Osteoblast (primary cell): ENCODE measurements around the gene ADAP1. TPM values are rescaled to one million over a fixed set of nuclear protein-coding genes. Genes with fewer than 3 reads are reported as not detected.

Source experiments
- DNase-seq: peaks from one replicate; pipeline ENCODE4 v3.0.0; 2011; ENCODE audit warnings: low spot score, mixed read lengths; ENCODE audit not compliant: insufficient read length; ENCODE audit errors: missing footprints
- H2AFZ ChIP-seq: 2 replicates; pipeline ENCODE4 v1.6.0; 2011; ENCODE audit warnings: mild to moderate bottlenecking, low read length
- H3K27ac ChIP-seq: 2 replicates; pipeline ENCODE4 v1.5.1; 2011; ENCODE audit warnings: mild to moderate bottlenecking, low read depth, low read length, moderate library complexity
- H3K27me3 ChIP-seq: 2 replicates; pipeline ENCODE4 v1.6.0; 2012; ENCODE audit warnings: mild to moderate bottlenecking, control low read depth, inconsistent platforms, low read length, moderate library complexity; ENCODE audit not compliant: insufficient read depth
- H3K36me3 ChIP-seq: 2 replicates; pipeline ENCODE4 v1.5.1; 2011; ENCODE audit warnings: mild to moderate bottlenecking, low read length, control low read depth, moderate library complexity; ENCODE audit not compliant: insufficient read depth
- H3K4me1 ChIP-seq: 2 replicates; pipeline ENCODE4 v1.5.1; 2011; ENCODE audit warnings: mild to moderate bottlenecking, low read length, control low read depth, moderate library complexity; ENCODE audit not compliant: insufficient read depth
- H3K4me2 ChIP-seq: 2 replicates; pipeline ENCODE4 v1.6.0; 2011; ENCODE audit warnings: mild to moderate bottlenecking, low read length; ENCODE audit not compliant: insufficient read depth
- H3K4me3 ChIP-seq: fragments of 200-600 bp; sonication (generic); 3 replicates; pipeline ENCODE4 v1.5.1; 2012; ENCODE audit warnings: mild to moderate bottlenecking, low read length, inconsistent platforms; ENCODE audit not compliant: insufficient read depth
- H3K79me2 ChIP-seq: 2 replicates; pipeline ENCODE4 v1.6.0; 2012; ENCODE audit warnings: mild to moderate bottlenecking, low read length, control low read depth, inconsistent platforms; ENCODE audit not compliant: insufficient read depth
- H3K9me3 ChIP-seq: 2 replicates; pipeline ENCODE4 v1.5.1; 2011; ENCODE audit warnings: low read depth, low read length, control low read depth
- H4K20me1 ChIP-seq: 2 replicates; pipeline ENCODE4 v1.6.0; 2012; ENCODE audit warnings: mild to moderate bottlenecking, low read length, control low read depth; ENCODE audit not compliant: insufficient read depth
- total RNA-seq: library from RNA; depleted of rRNA; stranded (reverse); fragments of >200 nt; gene quantifications from 2 replicates; pipeline ENCODE4 v1.2.3, GENCODE V29; 2012
- TF ChIP-seq, protein P1 (sequence below): IDR thresholded peaks from 2 replicates; pipeline ENCODE4 v1.5.1; 2011; ENCODE audit warnings: mild to moderate bottlenecking, low read depth, low read length, moderate library complexity; ENCODE audit errors: extremely low read depth

ADAP1 gene
- total RNA-seq, 1 donor: 2.2 TPM

DNA sequence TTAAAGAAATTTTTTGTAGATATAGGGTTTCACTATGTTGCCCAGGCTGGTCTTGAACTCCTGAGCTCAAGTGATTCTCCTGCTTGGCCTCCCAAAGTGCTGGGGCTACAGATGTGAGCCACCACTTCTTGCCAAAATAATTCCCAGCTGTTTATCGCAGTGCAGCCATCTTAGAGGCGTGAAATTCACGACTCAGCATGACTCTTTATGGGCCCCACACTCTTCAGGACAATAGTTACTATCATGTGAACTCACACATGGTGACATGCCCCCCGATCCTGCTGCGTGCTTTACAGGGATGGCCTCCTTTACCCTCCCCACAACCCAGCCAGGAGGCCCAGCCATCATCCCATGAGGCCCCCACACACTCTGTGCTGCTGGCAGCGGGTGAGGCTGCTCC is 16.3 kb upstream of the ADAP1 start:
- Histone ChIP-seq H3K4me1 (peaks cover 16% of the 10 kb centered on the region), H3K4me2 (no peak overlapping the region), H3K27me3 (no peaks in the 10 kb centered on the region), H3K36me3 (peaks cover 57% of the 10 kb centered on the region), H3K27ac (no peak overlapping the region), H3K9me3 (no peaks in the 10 kb centered on the region), H3K79me2 (peaks cover 50% of the 10 kb centered on the region), H2AFZ (no peak overlapping the region), H4K20me1 (peaks cover 72% of the 10 kb centered on the region), H3K4me3 (no peak overlapping the region)
- no peak for DNase-seq
- TF ChIP-seq, protein P1, sequence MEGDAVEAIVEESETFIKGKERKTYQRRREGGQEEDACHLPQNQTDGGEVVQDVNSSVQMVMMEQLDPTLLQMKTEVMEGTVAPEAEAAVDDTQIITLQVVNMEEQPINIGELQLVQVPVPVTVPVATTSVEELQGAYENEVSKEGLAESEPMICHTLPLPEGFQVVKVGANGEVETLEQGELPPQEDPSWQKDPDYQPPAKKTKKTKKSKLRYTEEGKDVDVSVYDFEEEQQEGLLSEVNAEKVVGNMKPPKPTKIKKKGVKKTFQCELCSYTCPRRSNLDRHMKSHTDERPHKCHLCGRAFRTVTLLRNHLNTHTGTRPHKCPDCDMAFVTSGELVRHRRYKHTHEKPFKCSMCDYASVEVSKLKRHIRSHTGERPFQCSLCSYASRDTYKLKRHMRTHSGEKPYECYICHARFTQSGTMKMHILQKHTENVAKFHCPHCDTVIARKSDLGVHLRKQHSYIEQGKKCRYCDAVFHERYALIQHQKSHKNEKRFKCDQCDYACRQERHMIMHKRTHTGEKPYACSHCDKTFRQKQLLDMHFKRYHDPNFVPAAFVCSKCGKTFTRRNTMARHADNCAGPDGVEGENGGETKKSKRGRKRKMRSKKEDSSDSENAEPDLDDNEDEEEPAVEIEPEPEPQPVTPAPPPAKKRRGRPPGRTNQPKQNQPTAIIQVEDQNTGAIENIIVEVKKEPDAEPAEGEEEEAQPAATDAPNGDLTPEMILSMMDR: no peak

- TF ChIP-seq, protein P1: no peak
- peaks cover 73% of the 10 kb centered on the region for H4K20me1 ChIP-seq
These were observed 14.9 kb upstream of the ADAP1 start for GRCh38 chr7:969403-969802.

GRCh38 chr7:968205-969105 is 14.0 kb upstream of the ADAP1 start:
- Histone ChIP-seq H3K4me2 (no peak overlapping the region), H3K79me2 (peaks cover 34% of the 10 kb centered on the region), H3K4me3 (no peak overlapping the region), H3K9me3 (no peaks in the 10 kb centered on the region), H3K27ac (no peak overlapping the region), H3K36me3 (peaks cover 56% of the 10 kb centered on the region), H3K27me3 (peaks cover 18% of the 10 kb centered on the region), H4K20me1 (peaks cover 66% of the 10 kb centered on the region), H2AFZ (no peak overlapping the region), H3K4me1 (peaks cover 12% of the 10 kb centered on the region)
- DNase-seq: no peak
- TF ChIP-seq, protein P1: no peak

More at GRCh38 chr7:969403-969802, 14.9 kb upstream of the ADAP1 start:
- Histone ChIP-seq H3K9me3 (no peaks in the 10 kb centered on the region), H3K4me1 (peaks cover 19% of the 10 kb centered on the region), H3K4me3 (no peak overlapping the region), H3K4me2 (no peak overlapping the region), H3K36me3 (peaks cover 57% of the 10 kb centered on the region), H3K27me3 (peaks cover 9% of the 10 kb centered on the region), H3K79me2 (peaks cover 41% of the 10 kb centered on the region), H3K27ac (no peak overlapping the region), H2AFZ (no peak overlapping the region)
- DNase-seq: no peak

GRCh38 chr7:967361-968082 is 13.0 kb upstream of the ADAP1 start:
- Histone ChIP-seq H3K36me3 (peaks cover 47% of the 10 kb centered on the region), H3K27ac (no peak overlapping the region), H3K79me2 (peaks cover 25% of the 10 kb centered on the region), H2AFZ (no peak overlapping the region), H3K27me3 (peaks cover 19% of the 10 kb centered on the region), H3K9me3 (no peaks in the 10 kb centered on the region), H3K4me1 (peaks cover 5% of the 10 kb centered on the region), H3K4me3 (no peak overlapping the region), H3K4me2 (no peak overlapping the region), H4K20me1 (peaks cover 57% of the 10 kb centered on the region)
- DNase-seq: no peak
- TF ChIP-seq, protein P1: no peak
